HG03571 (cell line): Measurements from ENCODE around the gene ADAM8.

Experiments used
- ATAC-seq: cut with Tn5 transposase; IDR thresholded peaks from one replicate; pipeline ENCODE4 v1.9.1; 2021; ENCODE audit not compliant: unreplicated experiment

ADAM8 gene

DNA sequence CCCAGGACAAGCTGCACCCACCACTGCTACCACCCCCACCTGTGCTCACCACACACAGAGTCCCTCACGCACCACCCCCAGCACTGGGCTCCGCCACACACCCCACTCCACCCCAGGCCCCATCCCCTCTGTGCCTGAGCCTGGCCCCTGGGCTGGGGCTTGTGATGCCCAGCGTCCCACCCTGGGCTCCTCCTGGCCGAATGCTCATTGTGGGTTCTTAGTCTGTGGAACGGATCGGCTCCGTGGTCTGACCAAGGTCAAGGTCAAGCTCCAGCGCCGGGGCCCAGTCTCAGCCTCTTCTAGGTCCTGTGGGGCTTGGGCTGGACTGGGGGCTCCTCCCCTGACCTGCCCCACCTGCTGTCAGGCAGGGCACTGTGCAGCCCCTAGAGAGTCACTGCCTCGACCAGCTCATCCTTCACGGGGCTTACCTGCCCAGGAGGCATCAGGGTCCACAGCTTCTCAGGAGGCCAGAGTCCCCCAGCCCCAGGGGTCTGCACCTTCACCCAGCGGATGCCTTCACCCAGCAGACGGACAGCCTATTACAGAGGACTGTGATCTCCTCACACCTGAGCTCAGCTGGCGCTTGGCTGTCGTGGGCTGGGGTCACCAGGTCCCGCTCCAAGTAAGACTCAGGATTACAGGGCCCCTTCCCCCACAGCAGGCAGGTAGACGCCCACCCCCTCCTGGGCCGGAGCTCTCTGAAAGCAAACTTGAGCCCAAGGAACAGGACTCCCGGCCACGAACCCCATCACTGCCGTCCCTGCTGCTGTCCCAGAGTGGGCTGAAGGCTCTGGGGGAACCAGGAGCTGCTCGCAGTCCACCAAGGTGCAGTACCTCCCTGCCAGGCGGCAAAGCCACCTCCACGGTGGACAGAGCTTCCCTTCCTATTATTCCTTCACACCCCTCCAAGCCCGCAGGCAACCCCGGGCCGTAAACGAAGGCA lies 61.9 kb downstream of the ADAM8 start:
- ATAC-seq, result no peak

DNA sequence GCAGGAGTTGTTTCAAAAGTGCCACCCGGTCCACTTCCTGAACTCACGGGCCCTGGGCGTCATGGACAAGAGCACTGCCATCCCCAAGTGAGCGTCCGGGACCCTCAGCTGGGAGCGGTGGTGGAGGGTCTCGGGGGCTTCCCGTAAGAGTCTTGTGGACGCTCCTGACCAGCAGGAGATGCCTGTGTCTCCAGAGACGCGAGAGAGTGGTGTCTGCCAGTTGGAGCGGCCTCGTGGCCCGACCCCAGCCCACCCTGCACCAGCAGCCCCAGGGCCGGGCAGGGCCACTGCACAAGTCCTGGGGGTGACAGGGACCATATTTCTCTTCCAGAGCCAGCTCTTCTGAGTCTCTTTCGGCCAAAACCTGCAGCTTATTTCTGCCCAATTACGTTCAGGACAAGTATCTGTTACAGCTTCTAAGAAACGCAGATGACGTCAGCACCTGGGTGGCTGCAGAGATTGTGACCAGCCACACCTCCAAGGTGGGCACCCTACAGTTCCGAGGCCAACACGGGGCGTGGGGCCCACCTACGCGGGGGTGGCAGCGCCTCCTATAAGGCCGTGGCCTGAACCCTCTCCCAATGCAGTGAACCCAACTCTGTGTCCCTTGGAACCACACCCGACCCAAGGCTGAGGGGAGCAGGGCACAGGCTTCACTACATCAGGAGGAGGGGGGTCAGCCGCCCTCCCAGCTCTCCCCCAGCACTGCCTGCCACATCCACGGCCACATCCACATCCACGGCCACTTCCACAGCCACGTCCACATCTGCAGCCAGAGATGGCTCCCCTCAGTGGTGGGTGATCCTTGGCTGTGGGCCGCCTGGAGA lies 62.8 kb downstream of the ADAM8 start:
- no peak for ATAC-seq

DNA sequence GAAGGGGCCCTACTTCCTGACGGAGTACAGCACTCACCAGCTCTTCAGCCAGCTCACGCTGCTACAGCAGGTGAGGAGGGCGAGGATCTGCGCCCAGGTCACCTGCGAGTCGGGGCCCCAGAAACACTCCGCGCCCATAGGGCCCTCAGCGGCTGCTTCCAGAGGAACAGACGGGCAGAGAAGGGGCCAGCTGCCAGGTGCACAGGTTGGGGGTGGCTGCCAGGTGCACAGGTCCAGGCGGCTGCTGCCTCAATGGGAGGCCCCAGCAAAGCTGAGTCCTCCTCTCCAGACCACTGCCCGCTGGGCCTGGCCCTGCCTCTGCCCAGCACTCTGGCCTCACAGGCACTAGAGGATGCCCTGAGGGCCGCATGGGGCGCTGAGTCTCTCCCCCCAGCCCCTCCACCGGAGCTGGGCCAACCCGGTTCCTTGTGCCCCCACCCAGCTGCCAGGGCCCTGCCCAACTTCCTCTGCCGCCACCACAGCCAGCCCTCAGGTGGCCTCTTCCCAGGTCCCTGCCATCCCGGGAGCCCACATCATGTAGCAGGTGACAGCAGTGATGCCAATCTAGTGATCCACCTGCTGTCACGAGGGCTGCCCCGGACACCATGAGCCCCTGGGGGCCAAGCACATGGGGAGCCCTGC lies 63.7 kb downstream of the ADAM8 start:
- no peak for ATAC-seq
